DMS 273 treated with DMSO at 0.1 percent for 48 hours (cell line): ENCODE measurements around the gene ARIH1.
"Not testable (repeated sequence)": the region's sequence is repeated elsewhere in the genome, so short reads cannot be mapped to it uniquely, and the experiment has no call there.

Experiments
- DNase-seq: peaks from one replicate; lab custom pipeline; 2025; lab: John Stamatoyannopoulos, UW

Gene ARIH1

GRCh38 chr15:72608084-72608483, 134.0 kb downstream of the ARIH1 start:
- not testable (repeated sequence) for DNase-seq

- DNase-seq, result no peak
Observed at GRCh38 chr15:72609862-72610261, 135.7 kb downstream of the ARIH1 start.

GRCh38 chr15:72612324-72612723, 138.2 kb downstream of the ARIH1 start:
- not testable (repeated sequence) for DNase-seq

- DNase-seq, result no peak
Observed at GRCh38 chr15:72614810-72615532, 140.8 kb downstream of the ARIH1 start.

- not testable (repeated sequence) for DNase-seq
Observed at GRCh38 chr15:72615533-72616233, 141.6 kb downstream of the ARIH1 start.

- DNase-seq, result no peak
Observed at GRCh38 chr15:72616491-72617210, 142.5 kb downstream of the ARIH1 start.

GRCh38 chr15:72623854-72624253, 149.7 kb downstream of the ARIH1 start:
- DNase-seq, result not testable (repeated sequence)

- DNase-seq, result not testable (repeated sequence)
Observed at GRCh38 chr15:72626153-72626552, 152.0 kb downstream of the ARIH1 start.

GRCh38 chr15:72628249-72629067, 154.3 kb downstream of the ARIH1 start:
- not testable (repeated sequence) for DNase-seq

- not testable (repeated sequence) for DNase-seq
Observed at GRCh38 chr15:72629068-72629570, 155.0 kb downstream of the ARIH1 start.

GRCh38 chr15:72636519-72637282, 162.6 kb downstream of the ARIH1 start:
- not testable (repeated sequence) for DNase-seq

GRCh38 chr15:72639759-72640483, 165.8 kb downstream of the ARIH1 start:
- DNase-seq, result not testable (repeated sequence)

GRCh38 chr15:72642271-72642670, 168.1 kb downstream of the ARIH1 start:
- DNase-seq, result not testable (repeated sequence)

- not testable (repeated sequence) for DNase-seq
Observed at GRCh38 chr15:72648631-72649253, 174.6 kb downstream of the ARIH1 start.
